Measurements from ENCODE around the gene WWC2. TPM values are rescaled to one million over a fixed set of nuclear protein-coding genes. Genes with fewer than 3 reads are reported as not detected.

WWC2 gene
- total RNA-seq, 6 experiments from 2014 or later, result 86.3 to 114 (median 95.2) TPM

DNA sequence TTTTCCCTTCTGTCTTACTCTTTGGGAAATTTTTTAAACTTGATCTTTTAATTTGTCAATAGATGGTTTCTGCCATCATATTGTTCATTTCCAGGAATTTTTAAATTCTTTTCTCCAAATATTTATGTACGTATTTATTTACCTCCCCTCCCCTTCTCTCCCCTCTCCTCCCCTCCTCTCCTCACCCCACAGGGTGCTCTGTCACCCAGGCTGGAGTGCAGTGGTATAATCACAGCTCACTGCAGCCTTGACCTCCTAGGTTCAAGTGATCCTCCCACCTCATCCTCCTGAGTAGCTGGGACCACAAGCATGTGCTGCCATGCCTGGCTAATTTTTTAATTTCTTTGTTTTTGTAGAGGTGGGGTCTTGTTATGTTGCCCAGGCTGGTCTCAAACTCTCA, 73.8 kb downstream of the WWC2 start:
- TF ChIP-seq, protein P1, sequence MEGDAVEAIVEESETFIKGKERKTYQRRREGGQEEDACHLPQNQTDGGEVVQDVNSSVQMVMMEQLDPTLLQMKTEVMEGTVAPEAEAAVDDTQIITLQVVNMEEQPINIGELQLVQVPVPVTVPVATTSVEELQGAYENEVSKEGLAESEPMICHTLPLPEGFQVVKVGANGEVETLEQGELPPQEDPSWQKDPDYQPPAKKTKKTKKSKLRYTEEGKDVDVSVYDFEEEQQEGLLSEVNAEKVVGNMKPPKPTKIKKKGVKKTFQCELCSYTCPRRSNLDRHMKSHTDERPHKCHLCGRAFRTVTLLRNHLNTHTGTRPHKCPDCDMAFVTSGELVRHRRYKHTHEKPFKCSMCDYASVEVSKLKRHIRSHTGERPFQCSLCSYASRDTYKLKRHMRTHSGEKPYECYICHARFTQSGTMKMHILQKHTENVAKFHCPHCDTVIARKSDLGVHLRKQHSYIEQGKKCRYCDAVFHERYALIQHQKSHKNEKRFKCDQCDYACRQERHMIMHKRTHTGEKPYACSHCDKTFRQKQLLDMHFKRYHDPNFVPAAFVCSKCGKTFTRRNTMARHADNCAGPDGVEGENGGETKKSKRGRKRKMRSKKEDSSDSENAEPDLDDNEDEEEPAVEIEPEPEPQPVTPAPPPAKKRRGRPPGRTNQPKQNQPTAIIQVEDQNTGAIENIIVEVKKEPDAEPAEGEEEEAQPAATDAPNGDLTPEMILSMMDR (IDR thresholded peaks at IDR 0.05), result no peak
- no peak for DNase-seq
- Mint-ChIP-seq H3K4me1 (ENCODE audit: low read depth) (peaks cover 76% of the 10 kb centered on the region), H3K27ac (no peak overlapping the region), H3K36me3 (ENCODE audit: low read depth) (no peaks in the 10 kb centered on the region), H3K27me3 (ENCODE audit: insufficient read depth) (no peaks in the 10 kb centered on the region; the same call in 1 of the 2 replicates), H3K9me3 (no peaks in the 10 kb centered on the region), H3K4me3 (no peak overlapping the region; the same call in 1 of the 2 replicates)

DNA sequence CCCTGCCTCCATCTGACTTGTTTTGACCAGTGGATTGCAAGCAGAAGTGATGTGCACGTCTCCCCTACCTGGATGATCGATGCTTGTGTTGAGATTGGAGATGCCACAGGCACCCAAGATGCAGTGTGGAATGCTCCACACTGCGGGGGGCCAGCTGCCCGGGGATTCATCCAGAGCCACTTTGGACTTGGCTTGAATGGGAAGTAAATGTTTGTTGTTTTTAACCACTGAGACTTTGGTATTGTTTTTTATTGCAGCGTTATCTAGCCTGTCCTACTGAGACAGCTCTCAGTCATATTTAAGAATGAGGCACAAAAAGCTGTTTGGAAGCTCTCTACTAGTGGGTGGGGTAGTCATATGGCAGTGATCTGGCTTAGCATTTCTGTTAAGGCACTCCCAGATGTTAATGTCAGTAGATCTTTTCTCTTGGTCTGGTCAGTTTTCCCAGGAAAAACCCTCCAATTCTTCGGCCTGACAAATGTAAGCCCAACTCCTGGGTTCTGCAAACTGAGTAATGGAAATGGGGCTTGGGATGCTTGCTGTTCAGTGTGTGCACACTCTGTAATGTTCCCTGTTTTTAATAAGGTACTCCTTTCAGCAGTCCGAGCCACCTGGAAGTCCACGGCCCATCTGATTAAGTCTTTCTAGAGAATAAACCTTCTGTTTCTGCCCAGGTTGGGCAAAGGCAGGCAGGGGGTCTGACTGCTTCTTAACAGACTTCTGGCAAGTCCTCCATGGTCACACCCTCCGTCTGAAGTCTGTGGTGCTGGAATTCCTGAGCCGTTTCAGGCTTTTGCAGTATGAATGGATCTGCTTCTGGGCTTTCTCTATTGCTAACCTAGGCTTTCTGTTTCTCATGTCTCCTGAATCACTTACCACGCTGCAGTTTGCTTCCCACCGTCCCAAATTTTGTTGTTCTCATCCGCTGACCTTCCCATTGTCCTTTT, 74.8 kb downstream of the WWC2 start:
- Mint-ChIP-seq H3K4me3 (peak overlapping the region; percentile 55; the same call in 1 of the 2 replicates), H3K27me3 (ENCODE audit: insufficient read depth) (no peaks in the 10 kb centered on the region; the same call in 1 of the 2 replicates), H3K27ac (peak overlapping the region; percentile 36), H3K36me3 (ENCODE audit: low read depth) (peaks cover 1% of the 10 kb centered on the region; the same call in 1 of the 2 replicates), H3K4me1 (ENCODE audit: low read depth) (peaks cover 81% of the 10 kb centered on the region), H3K9me3 (no peaks in the 10 kb centered on the region)
- DNase-seq, result no peak
- TF ChIP-seq, protein P1 (IDR thresholded peaks at IDR 0.05), result no peak

DNA sequence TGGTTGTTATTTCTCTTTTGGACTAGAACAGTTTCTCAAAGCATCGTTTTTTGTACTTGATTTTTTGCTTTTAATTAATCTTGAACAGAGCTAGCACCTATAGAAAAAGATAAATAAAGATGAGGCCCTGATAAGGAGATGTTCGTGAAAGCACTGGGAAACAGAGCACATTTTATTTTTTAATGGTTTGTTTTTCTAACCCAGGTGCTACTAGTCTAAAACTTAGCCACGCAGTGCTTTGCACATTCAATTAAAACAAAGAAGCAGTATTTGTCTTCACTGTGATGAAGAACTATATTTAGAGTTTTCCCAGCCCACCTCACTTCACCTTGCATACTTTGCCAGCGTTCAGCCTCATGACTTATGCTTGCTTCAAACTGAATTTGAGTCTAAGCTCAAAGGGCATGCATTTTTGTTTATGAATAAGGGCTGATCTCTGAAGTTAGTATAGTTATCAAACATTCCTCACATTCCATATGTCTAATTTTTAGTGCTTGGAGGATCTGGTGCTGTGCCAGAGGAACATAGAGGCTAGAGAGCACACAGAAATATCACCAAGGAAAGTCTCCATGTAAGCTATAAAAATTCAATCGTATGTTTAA, 76.7 kb downstream of the WWC2 start:
- TF ChIP-seq, protein P1 (IDR thresholded peaks at IDR 0.05), result no peak
- Mint-ChIP-seq H3K4me3 (peak overlapping the region; percentile 73), H3K36me3 (ENCODE audit: low read depth) (peaks cover 11% of the 10 kb centered on the region), H3K4me1 (ENCODE audit: low read depth) (peaks cover 92% of the 10 kb centered on the region), H3K27me3 (ENCODE audit: insufficient read depth) (no peaks in the 10 kb centered on the region; the same call in 1 of the 2 replicates), H3K27ac (peak overlapping the region; percentile 24; the same call in 1 of the 2 replicates), H3K9me3 (no peaks in the 10 kb centered on the region)
- peak; percentile 50 for DNase-seq

DNA sequence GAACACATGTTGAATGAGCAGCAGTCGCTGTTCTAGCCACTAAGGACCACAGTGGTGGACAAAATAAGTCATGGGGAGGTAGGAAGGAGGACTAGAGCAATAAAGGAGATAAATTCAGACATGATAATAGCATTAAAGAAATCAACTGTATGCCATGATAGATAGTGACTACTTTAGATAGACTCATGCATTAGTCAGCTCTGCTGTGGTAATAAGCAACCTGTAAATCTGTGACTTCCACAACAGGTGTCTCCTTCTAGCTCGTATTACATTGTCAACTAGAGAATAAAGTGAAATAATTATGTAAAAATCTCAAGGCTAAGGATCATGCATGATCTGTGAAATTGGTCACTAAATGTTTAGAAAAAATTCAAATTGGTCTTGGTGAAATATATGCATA, 77.9 kb downstream of the WWC2 start:
- Mint-ChIP-seq H3K27me3 (ENCODE audit: insufficient read depth) (no peaks in the 10 kb centered on the region; the same call in 1 of the 2 replicates), H3K4me3 (no peak overlapping the region), H3K36me3 (ENCODE audit: low read depth) (peaks cover 11% of the 10 kb centered on the region), H3K27ac (no peak overlapping the region), H3K4me1 (ENCODE audit: low read depth) (peaks cover 91% of the 10 kb centered on the region), H3K9me3 (no peaks in the 10 kb centered on the region)
- DNase-seq, result no peak
- TF ChIP-seq, protein P1 (IDR thresholded peaks at IDR 0.05), result no peak

DNA sequence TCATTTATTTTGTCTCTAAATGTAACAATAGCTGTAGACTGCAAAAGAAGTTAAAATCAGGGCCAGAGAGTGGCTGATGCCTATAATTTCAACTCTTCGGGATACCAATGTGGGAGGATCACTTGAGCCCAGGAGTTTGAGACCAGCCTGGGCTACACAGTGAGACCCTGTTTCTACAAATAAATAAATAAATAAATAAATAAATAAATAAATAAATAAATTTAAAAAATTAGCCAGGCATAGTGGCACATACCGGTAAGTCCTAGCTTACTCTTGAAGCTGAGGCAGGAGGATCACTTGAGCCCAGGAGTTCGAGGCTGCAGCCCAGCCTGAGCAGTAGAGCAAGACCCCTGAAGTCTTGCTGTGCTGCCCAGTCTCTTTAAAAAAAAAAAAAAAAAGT, 79.1 kb downstream of the WWC2 start:
- Mint-ChIP-seq H3K36me3 (ENCODE audit: low read depth) (peaks cover 13% of the 10 kb centered on the region), H3K27ac (no peak overlapping the region), H3K27me3 (ENCODE audit: insufficient read depth) (no peaks in the 10 kb centered on the region; the same call in 1 of the 2 replicates), H3K9me3 (no peaks in the 10 kb centered on the region), H3K4me3 (no peak overlapping the region), H3K4me1 (ENCODE audit: low read depth) (peaks cover 91% of the 10 kb centered on the region)
- no peak for DNase-seq
- TF ChIP-seq, protein P1 (IDR thresholded peaks at IDR 0.05), result no peak

All from HFFc6 (cell line).